Mesendoderm (in vitro differentiated cells): Measurements from ENCODE around the gene ENO1.
A peak's percentile ranks its signal among the peaks of the same experiment; 100 is the strongest.

ENCODE experiments used
- DNase-seq: peaks from one replicate; pipeline ENCODE4 v3.0.0; 2013
- H2AK5ac ChIP-seq: 2 replicates; pipeline ENCODE4 v1.6.1; 2013; ENCODE audit warnings: low read length, inconsistent platforms
- H2BK120ac ChIP-seq: 2 replicates; pipeline ENCODE4 v1.6.1; 2013; ENCODE audit warnings: low read depth, mild to moderate bottlenecking, low read length, moderate library complexity, mixed read lengths
- H2BK15ac ChIP-seq: replicated peaks from 2 replicates; pipeline ENCODE4 v1.6.1; 2013; ENCODE audit warnings: low read depth, mild to moderate bottlenecking, moderate library complexity
- H2BK5ac ChIP-seq: 2 replicates; pipeline ENCODE4 v1.6.1; 2013; ENCODE audit warnings: low read length, inconsistent platforms
- H3K18ac ChIP-seq: 2 replicates; pipeline ENCODE4 v1.6.1; 2013; ENCODE audit warnings: mild to moderate bottlenecking, low read length, mixed read lengths
- H3K23ac ChIP-seq: one replicate; pipeline ENCODE4 v1.6.1; 2013; ENCODE audit warnings: low read length
- H3K27ac ChIP-seq: 2 replicates; pipeline ENCODE4 v1.5.1; 2013; ENCODE audit warnings: low read depth, mild to moderate bottlenecking, inconsistent platforms, low read length, moderate library complexity
- H3K27me3 ChIP-seq: 2 replicates; pipeline ENCODE4 v1.6.1; 2013; ENCODE audit warnings: low read length, control low read depth, mild to moderate bottlenecking, inconsistent platforms; ENCODE audit not compliant: insufficient read depth, poor library complexity
- H3K36me3 ChIP-seq: 2 replicates; pipeline ENCODE4 v1.6.1; 2013; ENCODE audit warnings: low read length, inconsistent platforms; ENCODE audit not compliant: control insufficient read depth, insufficient read depth
- H3K4ac ChIP-seq: one replicate; pipeline ENCODE4 v1.6.1; 2013; ENCODE audit warnings: low read depth, mild to moderate bottlenecking, low read length, moderate library complexity
- H3K4me1 ChIP-seq: 2 replicates; pipeline ENCODE4 v1.6.1; 2013; ENCODE audit warnings: low read depth, low read length, inconsistent platforms; ENCODE audit not compliant: control insufficient read depth
- H3K4me2 ChIP-seq: 2 replicates; pipeline ENCODE4 v1.6.1; 2013; ENCODE audit warnings: low read length
- H3K4me3 ChIP-seq: 2 replicates; pipeline ENCODE4 v1.5.1; 2013; ENCODE audit warnings: mild to moderate bottlenecking, low read length
- H3K56ac ChIP-seq: one replicate; pipeline ENCODE4 v1.6.1; 2013; ENCODE audit warnings: low read length
- H3K79me1 ChIP-seq: 2 replicates; pipeline ENCODE4 v1.6.1; 2013; ENCODE audit warnings: low read length, inconsistent platforms
- H3K79me2 ChIP-seq: 2 replicates; pipeline ENCODE4 v1.6.1; 2013; ENCODE audit warnings: mild to moderate bottlenecking, low read length; ENCODE audit not compliant: control insufficient read depth, insufficient read depth
- H3K9ac ChIP-seq: 2 replicates; pipeline ENCODE4 v1.6.1; 2013; ENCODE audit warnings: low read length, inconsistent platforms
- H4K5ac ChIP-seq: one replicate; pipeline ENCODE4 v1.6.1; 2013; ENCODE audit warnings: low read length
- H4K8ac ChIP-seq: one replicate; pipeline ENCODE4 v1.6.1; 2013; ENCODE audit warnings: low read depth, mild to moderate bottlenecking, control low read depth, low read length, moderate library complexity
- WGBS: extraction: QIAGEN DNeasy Blood & Tissue Kit; methylation state at CpG from one replicate; pipeline ENCODE4 v1.1.7; 2013; ENCODE audit warnings: low lambda C conversion rate, missing lambda C conversion rate; ENCODE audit not compliant: insufficient coverage; ENCODE audit errors: extremely low coverage; 5-methylcytosine and 5-hydroxymethylcytosine counted together

Gene ENO1

GRCh38 chr1:8910914-8911313 lies 32.4 kb upstream of the ENO1 start:
- no peak overlapping the region for H3K4me3 ChIP-seq
- no peak overlapping the region for H3K23ac ChIP-seq
- H3K79me1 ChIP-seq = no peaks in the 10 kb centered on the region
- H3K4me1 ChIP-seq = peaks cover 3% of the 10 kb centered on the region
- no peak overlapping the region for H4K8ac ChIP-seq
- no peaks in the 10 kb centered on the region for H3K79me2 ChIP-seq
- no peak overlapping the region for H4K5ac ChIP-seq
- no peak overlapping the region for H2BK120ac ChIP-seq
- H3K56ac ChIP-seq = no peak overlapping the region
- no peak overlapping the region for H2BK5ac ChIP-seq
- H2AK5ac ChIP-seq = peak overlapping the region; percentile 93
- no peak overlapping the region for H3K18ac ChIP-seq
- H3K4ac ChIP-seq = no peak overlapping the region
- DNase-seq = no peak
- WGBS = no CpG with 5 or more reads among the region's 6 CpGs
- H3K27me3 ChIP-seq = no peaks in the 10 kb centered on the region
- no peaks in the 10 kb centered on the region for H3K36me3 ChIP-seq
- no peak overlapping the region for H2BK15ac ChIP-seq
- H3K4me2 ChIP-seq = no peak overlapping the region
- no peak overlapping the region for H3K9ac ChIP-seq
- no peak overlapping the region for H3K27ac ChIP-seq

DNA sequence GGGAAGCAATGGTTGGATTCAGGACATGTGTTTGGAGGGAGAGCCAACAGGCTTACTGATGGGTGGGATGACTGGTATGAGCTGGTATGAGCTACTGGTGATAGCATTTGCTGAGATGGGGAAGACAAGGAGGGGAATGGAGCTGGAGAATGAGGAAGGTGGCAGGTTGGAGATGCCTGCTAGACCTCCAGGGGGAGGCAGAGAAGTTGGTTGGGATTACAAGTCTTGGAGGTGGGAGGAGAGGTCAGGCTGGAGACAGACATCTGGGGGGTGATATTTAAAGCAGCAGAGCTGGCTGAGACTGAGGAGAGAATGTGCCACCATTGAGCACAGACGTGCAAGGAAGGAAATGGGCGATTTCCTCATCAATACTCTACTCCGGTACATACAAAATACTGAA lies 31.8 kb upstream of the ENO1 start:
- H4K5ac ChIP-seq = no peak overlapping the region
- no peaks in the 10 kb centered on the region for H3K79me1 ChIP-seq
- no peak overlapping the region for H2BK15ac ChIP-seq
- no peak overlapping the region for H3K9ac ChIP-seq
- H4K8ac ChIP-seq = no peak overlapping the region
- peak; percentile 83 for DNase-seq
- peaks cover 3% of the 10 kb centered on the region for H3K4me1 ChIP-seq
- no peak overlapping the region for H3K4me2 ChIP-seq
- H2BK5ac ChIP-seq = peak overlapping the region; percentile 17
- H2BK120ac ChIP-seq = no peak overlapping the region
- no peak overlapping the region for H3K18ac ChIP-seq
- no CpG with 5 or more reads among the region's 3 CpGs for WGBS
- H3K56ac ChIP-seq = no peak overlapping the region
- peak overlapping the region; percentile 17 for H2AK5ac ChIP-seq
- H3K27ac ChIP-seq = no peak overlapping the region
- no peak overlapping the region for H3K23ac ChIP-seq
- no peaks in the 10 kb centered on the region for H3K79me2 ChIP-seq
- H3K36me3 ChIP-seq = no peaks in the 10 kb centered on the region
- no peaks in the 10 kb centered on the region for H3K27me3 ChIP-seq
- H3K4ac ChIP-seq = no peak overlapping the region
- no peak overlapping the region for H3K4me3 ChIP-seq

DNA sequence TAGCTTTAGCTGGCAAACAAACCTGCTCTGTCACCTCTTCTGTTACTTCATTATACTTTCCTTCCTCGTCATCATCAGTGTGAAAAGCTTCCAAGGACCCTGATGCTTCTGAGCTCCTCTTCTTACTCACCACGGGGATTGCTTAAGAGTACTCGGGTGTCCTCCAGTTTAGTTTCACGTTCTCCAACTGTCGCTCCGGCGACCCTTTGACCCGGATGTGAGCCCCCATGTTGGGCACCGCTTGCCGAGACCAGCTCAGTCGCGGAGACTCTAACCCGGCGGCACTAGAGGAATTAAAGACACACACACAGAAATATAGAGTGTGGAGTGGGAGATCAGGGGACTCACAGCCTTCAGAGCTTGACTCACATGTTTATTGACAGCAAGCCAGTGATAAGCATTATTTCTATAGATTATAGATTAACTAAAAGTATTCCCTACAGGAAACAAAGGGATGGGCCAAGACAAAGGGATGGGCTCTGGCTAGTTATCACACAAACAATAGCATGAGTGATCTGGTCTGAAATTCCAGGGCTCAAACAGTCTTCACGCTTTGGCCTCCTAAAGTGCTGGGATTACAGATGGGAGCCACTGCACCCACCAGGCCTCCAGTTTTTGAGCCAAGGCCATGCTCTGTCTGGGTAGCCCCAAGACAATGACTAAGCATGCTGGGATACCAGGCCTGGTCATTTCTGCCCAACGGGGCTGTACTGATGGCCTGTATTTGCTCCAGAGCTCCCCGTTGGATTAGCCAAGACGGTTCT lies 30.1 kb upstream of the ENO1 start:
- no peak overlapping the region for H3K56ac ChIP-seq
- H2AK5ac ChIP-seq = no peak overlapping the region
- no peaks in the 10 kb centered on the region for H3K79me1 ChIP-seq
- H3K18ac ChIP-seq = peak overlapping the region; percentile 51
- no peak overlapping the region for H3K9ac ChIP-seq
- no CpG with 5 or more reads among the region's 18 CpGs for WGBS
- no peaks in the 10 kb centered on the region for H3K79me2 ChIP-seq
- H3K36me3 ChIP-seq = no peaks in the 10 kb centered on the region
- no peak overlapping the region for H4K5ac ChIP-seq
- H3K27ac ChIP-seq = peak overlapping the region; percentile 74
- no peaks in the 10 kb centered on the region for H3K4me1 ChIP-seq
- peak overlapping the region; percentile 85 for H3K4ac ChIP-seq
- no peak overlapping the region for H3K4me3 ChIP-seq
- H2BK15ac ChIP-seq = no peak overlapping the region
- peak; percentile 80 for DNase-seq
- peak overlapping the region; percentile 26 for H2BK5ac ChIP-seq
- H3K23ac ChIP-seq = no peak overlapping the region
- H2BK120ac ChIP-seq = no peak overlapping the region
- no peak overlapping the region for H4K8ac ChIP-seq
- H3K4me2 ChIP-seq = no peak overlapping the region
- no peaks in the 10 kb centered on the region for H3K27me3 ChIP-seq

DNA sequence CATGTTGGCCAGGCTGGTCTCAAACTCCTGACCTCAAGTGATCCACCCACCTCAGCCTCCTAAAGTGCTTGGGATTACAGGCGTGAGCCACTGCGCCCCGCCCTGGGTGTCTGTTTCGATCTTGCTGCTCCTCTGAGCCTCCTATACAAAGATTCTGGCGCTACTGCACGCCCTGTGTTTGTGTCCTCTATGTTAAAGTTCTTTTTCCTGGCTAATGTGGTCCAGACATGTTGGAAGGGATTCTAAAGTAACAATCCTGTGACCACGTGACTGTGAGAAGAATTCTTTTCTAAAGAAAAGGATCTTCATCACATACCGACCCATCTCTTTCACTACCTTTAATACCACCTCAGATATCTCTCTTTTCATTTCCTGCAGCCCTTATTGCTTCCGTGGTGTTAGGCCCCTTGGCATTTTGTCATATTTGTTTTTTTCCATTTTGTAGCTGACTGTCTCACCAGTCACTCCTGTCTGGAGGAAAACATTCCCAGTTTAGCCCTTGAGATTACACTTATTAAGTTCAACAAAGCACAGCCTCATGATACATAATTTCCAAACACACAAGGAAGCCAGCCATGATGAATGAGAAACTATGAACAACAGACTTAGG lies 27.2 kb upstream of the ENO1 start:
- no peaks in the 10 kb centered on the region for H3K79me2 ChIP-seq

DNA sequence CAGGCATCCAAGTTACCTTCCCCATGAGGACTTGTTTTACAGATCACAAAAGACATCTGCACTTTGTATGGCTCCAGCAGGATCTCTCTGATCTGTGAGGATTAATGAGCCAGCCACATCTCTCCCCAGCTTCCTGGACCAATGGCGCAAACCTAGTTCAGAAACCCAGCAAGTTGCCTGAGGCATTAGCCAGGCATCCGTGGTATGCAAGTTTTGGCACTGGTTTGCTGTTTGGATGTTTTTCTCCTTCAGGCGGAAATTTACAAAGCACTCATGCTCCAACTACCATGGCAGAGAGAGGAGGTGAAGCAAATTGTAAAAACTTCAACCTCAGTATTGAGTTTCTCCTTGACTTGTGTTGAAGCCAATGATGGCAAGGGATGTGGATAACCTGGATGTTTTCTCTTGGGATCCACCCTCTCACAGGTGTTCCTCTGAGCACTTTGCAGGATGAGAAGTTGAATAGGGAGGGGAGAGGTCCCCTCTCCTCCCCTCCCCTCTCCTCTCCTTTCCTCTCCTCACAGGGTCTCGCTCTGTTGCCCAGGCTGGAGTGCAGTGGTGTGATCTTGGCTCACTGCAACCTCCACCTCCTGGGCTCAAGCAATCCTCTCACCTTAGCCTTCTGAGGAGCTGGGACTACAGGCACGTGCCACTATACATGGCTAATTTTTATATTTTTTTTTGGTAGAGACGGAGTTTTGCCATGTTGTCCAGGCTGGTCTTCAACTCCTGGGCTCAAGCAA lies 25.6 kb upstream of the ENO1 start:
- H3K56ac ChIP-seq = no peak overlapping the region
- WGBS = no CpG with 5 or more reads among the region's 6 CpGs
- no peak overlapping the region for H2BK15ac ChIP-seq
- no peak overlapping the region for H2BK120ac ChIP-seq
- peak; percentile 75 for DNase-seq
- H4K8ac ChIP-seq = no peak overlapping the region
- no peaks in the 10 kb centered on the region for H3K4me1 ChIP-seq
- H4K5ac ChIP-seq = no peak overlapping the region
- no peaks in the 10 kb centered on the region for H3K79me1 ChIP-seq
- no peak overlapping the region for H3K9ac ChIP-seq
- no peaks in the 10 kb centered on the region for H3K27me3 ChIP-seq
- no peak overlapping the region for H3K4ac ChIP-seq
- H3K18ac ChIP-seq = no peak overlapping the region
- no peak overlapping the region for H3K23ac ChIP-seq
- H3K36me3 ChIP-seq = no peaks in the 10 kb centered on the region
- H3K4me2 ChIP-seq = no peak overlapping the region
- H3K4me3 ChIP-seq = no peak overlapping the region
- H3K79me2 ChIP-seq = no peaks in the 10 kb centered on the region
- no peak overlapping the region for H2AK5ac ChIP-seq
- no peak overlapping the region for H2BK5ac ChIP-seq
- peak overlapping the region; percentile 60 for H3K27ac ChIP-seq

More for the DNA sequence above, 27.2 kb upstream of the ENO1 start:
- Histone ChIP-seq H3K9ac (no peak overlapping the region), H2BK15ac (no peak overlapping the region), H3K4me3 (no peak overlapping the region), H3K18ac (no peak overlapping the region), H3K4me2 (no peak overlapping the region), H2AK5ac (no peak overlapping the region), H2BK5ac (no peak overlapping the region), H3K27me3 (no peaks in the 10 kb centered on the region), H3K4me1 (no peaks in the 10 kb centered on the region), H2BK120ac (no peak overlapping the region), H3K4ac (no peak overlapping the region), H3K27ac (no peak overlapping the region), H3K36me3 (no peaks in the 10 kb centered on the region), H3K56ac (no peak overlapping the region), H4K5ac (no peak overlapping the region), H3K23ac (no peak overlapping the region), H4K8ac (no peak overlapping the region), H3K79me1 (no peaks in the 10 kb centered on the region)
- no peak for DNase-seq
- 100% methylated on average over 1 of the region's 9 CpGs for WGBS
